H9 (cell line): ENCODE results near the gene FAM227B. TPM values are rescaled to one million over a fixed set of nuclear protein-coding genes. Genes with fewer than 3 reads are reported as not detected.

Experiments used
- DNase-seq: peaks from one replicate; pipeline ENCODE4 v3.0.0-alpha.2; 2017
- H2AFZ ChIP-seq: one replicate; pipeline ENCODE4 v1.6.1; 2013; ENCODE audit warnings: mild to moderate bottlenecking, low read length, control low read depth, moderate library complexity
- H2AK5ac ChIP-seq: 2 replicates; pipeline ENCODE4 v1.6.1; 2013; ENCODE audit warnings: low read length, control low read depth, mixed read lengths; ENCODE audit not compliant: insufficient read length
- H2BK120ac ChIP-seq: one replicate; pipeline ENCODE4 v1.6.1; 2013; ENCODE audit warnings: low read depth, mild to moderate bottlenecking, low read length, control low read depth, inconsistent platforms; ENCODE audit not compliant: poor library complexity, severe bottlenecking
- H2BK12ac ChIP-seq: 2 replicates; pipeline ENCODE4 v1.6.1; 2013; ENCODE audit warnings: low read length, control low read depth, mixed read lengths, low read depth; ENCODE audit not compliant: insufficient read length
- H2BK15ac ChIP-seq: 2 replicates; pipeline ENCODE4 v1.6.1; 2013; ENCODE audit warnings: low read depth, low read length, control low read depth
- H2BK20ac ChIP-seq: one replicate; pipeline ENCODE4 v1.6.1; 2013; ENCODE audit warnings: low read depth, mild to moderate bottlenecking, low read length, control low read depth, inconsistent platforms; ENCODE audit not compliant: poor library complexity, severe bottlenecking
- H2BK5ac ChIP-seq: 2 replicates; pipeline ENCODE4 v1.6.1; 2013; ENCODE audit warnings: low read length, control low read depth, mixed read lengths; ENCODE audit not compliant: insufficient read length
- H3K14ac ChIP-seq: 2 replicates; pipeline ENCODE4 v1.6.1; 2013; ENCODE audit warnings: low read length, control low read depth; ENCODE audit not compliant: insufficient read depth
- H3K18ac ChIP-seq: 2 replicates; pipeline ENCODE4 v1.6.1; 2013; ENCODE audit warnings: low read depth, mild to moderate bottlenecking, mixed read lengths, low read length, control low read depth; ENCODE audit not compliant: insufficient read length
- H3K23ac ChIP-seq: 2 replicates; pipeline ENCODE4 v1.6.1; 2013; ENCODE audit warnings: low read length, control low read depth, mixed read lengths, low read depth; ENCODE audit not compliant: insufficient read length
- H3K23me2 ChIP-seq: 2 replicates; pipeline ENCODE4 v1.6.1; 2013; ENCODE audit warnings: low read depth, mild to moderate bottlenecking, mixed read lengths, low read length, control low read depth; ENCODE audit not compliant: insufficient read length, poor library complexity, severe bottlenecking
- H3K27ac ChIP-seq: 2 replicates; pipeline ENCODE4 v1.5.1; 2013; ENCODE audit warnings: low read length, control low read depth, mixed read lengths, low read depth; ENCODE audit not compliant: insufficient read length
- H3K27me3 ChIP-seq: 2 replicates; pipeline ENCODE4 v1.6.1; 2013; ENCODE audit warnings: low read length, control low read depth, inconsistent platforms; ENCODE audit not compliant: insufficient read depth
- H3K4ac ChIP-seq: 2 replicates; pipeline ENCODE4 v1.6.1; 2013; ENCODE audit warnings: low read depth, mild to moderate bottlenecking, control low read depth, inconsistent platforms, low read length, moderate library complexity
- H3K4me1 ChIP-seq: 2 replicates; pipeline ENCODE4 v1.6.1; 2013; ENCODE audit warnings: low read length, control low read depth, inconsistent platforms; ENCODE audit not compliant: insufficient read depth
- H3K4me2 ChIP-seq: 2 replicates; pipeline ENCODE4 v1.6.1; 2013; ENCODE audit warnings: low read length, control low read depth, mixed read lengths; ENCODE audit not compliant: insufficient read length, insufficient read depth
- H3K56ac ChIP-seq: 2 replicates; pipeline ENCODE4 v1.6.1; 2013; ENCODE audit warnings: low read depth, mild to moderate bottlenecking, mixed read lengths, low read length, control low read depth; ENCODE audit not compliant: insufficient read length
- H3K79me1 ChIP-seq: 2 replicates; pipeline ENCODE4 v1.6.1; 2013; ENCODE audit warnings: low read depth, mild to moderate bottlenecking, moderate library complexity, low read length, control low read depth, inconsistent platforms; ENCODE audit not compliant: insufficient read depth, poor library complexity, severe bottlenecking
- H3K79me2 ChIP-seq: 2 replicates; pipeline ENCODE4 v1.6.1; 2013; ENCODE audit warnings: low read length, control low read depth, inconsistent platforms; ENCODE audit not compliant: insufficient read depth
- H3K9ac ChIP-seq: 2 replicates; pipeline ENCODE4 v1.6.1; 2013; ENCODE audit warnings: low read length, control low read depth, mixed read lengths; ENCODE audit not compliant: insufficient read length; ENCODE audit errors: extremely low read depth
- H3K9me3 ChIP-seq: one replicate; pipeline ENCODE4 v1.6.1; 2013; ENCODE audit warnings: low read depth, low read length, inconsistent platforms; ENCODE audit not compliant: control insufficient read depth
- H3T11ph ChIP-seq: one replicate; pipeline ENCODE4 v1.6.1; 2013; ENCODE audit warnings: mild to moderate bottlenecking, low read length, control low read depth, inconsistent platforms
- H4K20me1 ChIP-seq: one replicate; pipeline ENCODE4 v1.6.1; 2013; ENCODE audit not compliant: control insufficient read depth, insufficient read length, insufficient read depth
- H4K5ac ChIP-seq: 2 replicates; pipeline ENCODE4 v1.6.1; 2013; ENCODE audit warnings: low read depth, mild to moderate bottlenecking, mixed read lengths, low read length, control low read depth; ENCODE audit not compliant: insufficient read length
- H4K8ac ChIP-seq: replicated peaks from 2 replicates; pipeline ENCODE4 v1.6.1; 2013; ENCODE audit warnings: low read length, control low read depth, mixed read lengths, low read depth; ENCODE audit not compliant: insufficient read length
- H4K91ac ChIP-seq: 2 replicates; pipeline ENCODE4 v1.6.1; 2013; ENCODE audit warnings: low read depth, mild to moderate bottlenecking, moderate library complexity, mixed read lengths, low read length, control low read depth; ENCODE audit not compliant: insufficient read length
- H3K27ac Mint-ChIP-seq, 3 experiments: 2 replicates in 2 of 3; 3 replicates in 1 of 3; pipeline ENCODE4 v1.8.0; 2020 to 2021; ENCODE audit warnings: mixed read lengths in 3 of 3, mild to moderate bottlenecking in 1 of 3, moderate library complexity in 1 of 3
- H3K27me3 Mint-ChIP-seq: 2 replicates; pipeline ENCODE4 v1.8.0; 2021; ENCODE audit warnings: low read depth, mild to moderate bottlenecking, moderate library complexity, mixed read lengths
- H3K36me3 Mint-ChIP-seq, 3 experiments: 2 replicates in 2 of 3; 3 replicates in 1 of 3; pipeline ENCODE4 v1.8.0; 2020 to 2021; ENCODE audit warnings: low read depth in 3 of 3, mixed read lengths in 3 of 3; ENCODE audit not compliant: insufficient read depth in 1 of 3
- H3K4me1 Mint-ChIP-seq, 2 experiments: 2 replicates each; pipeline ENCODE4 v1.8.0; 2020; ENCODE audit warnings: mixed read lengths in 2 of 2
- H3K4me3 Mint-ChIP-seq, 2 experiments: 2 replicates in 1 of 2; 3 replicates in 1 of 2; pipeline ENCODE4 v1.8.0; 2020 to 2021; ENCODE audit warnings: mild to moderate bottlenecking in 2 of 2, mixed read lengths in 2 of 2, moderate library complexity in 1 of 2
- H3K9me3 Mint-ChIP-seq, 2 experiments: 2 replicates in 1 of 2; 3 replicates in 1 of 2; pipeline ENCODE4 v1.8.0; 2020; ENCODE audit warnings: mild to moderate bottlenecking in 2 of 2, mixed read lengths in 2 of 2, moderate library complexity in 1 of 2
- CTCF ChIP-seq: fragments of 200-600 bp; sonication (generic); conservative IDR thresholded peaks from 3 replicates; pipeline ENCODE4 v1.8.0; 2021; ENCODE audit warnings: antibody characterized with exemption, mild to moderate bottlenecking
- WGBS: extraction: QIAGEN DNeasy Blood & Tissue Kit; methylation state at CpG from one replicate; pipeline ENCODE4 v1.1.7; 2013; ENCODE audit warnings: missing lambda C conversion rate, low lambda C conversion rate, mixed read lengths; ENCODE audit not compliant: insufficient read length; ENCODE audit errors: extremely low coverage; 5-methylcytosine and 5-hydroxymethylcytosine counted together
- total RNA-seq: library from RNA; stranded (reverse); gene quantifications from 2 replicates; pipeline ENCODE4 v1.2.1, GENCODE V29; 2021

FAM227B gene
- total RNA-seq, 1 experiment from 2014 or later, result 5.5 TPM

- no peak overlapping the region for H3K56ac ChIP-seq
- H3K27me3 ChIP-seq, result no peaks in the 10 kb centered on the region
- no peak overlapping the region for H2BK5ac ChIP-seq
- no peak overlapping the region for H3K27ac ChIP-seq
- H3K79me2 ChIP-seq, result no peaks in the 10 kb centered on the region
- H3K9me3 ChIP-seq, result no peaks in the 10 kb centered on the region
- no peak overlapping the region for H3K9ac ChIP-seq
- H2BK120ac ChIP-seq, result no peak overlapping the region
- H4K91ac ChIP-seq, result no peak overlapping the region
- no peak overlapping the region for H3K23ac ChIP-seq
- no peak overlapping the region for H3K18ac ChIP-seq
- H2AK5ac ChIP-seq, result no peak overlapping the region
- H3K4me2 ChIP-seq, result no peak overlapping the region
- H2AFZ ChIP-seq, result no peak overlapping the region
- H4K5ac ChIP-seq, result no peak overlapping the region
- no peak overlapping the region for H3K4ac ChIP-seq
- no peak overlapping the region for H3K14ac ChIP-seq
- H3K4me1 ChIP-seq, result no peaks in the 10 kb centered on the region; the same call in 1 of the 2 replicates
- no peak overlapping the region for H3T11ph ChIP-seq
- H3K4me3 Mint-ChIP-seq, result no peak overlapping the region
- H2BK20ac ChIP-seq, result no peak overlapping the region
- H3K9me3 Mint-ChIP-seq, result peaks cover 8 to 12% of the 10 kb centered on the region in 2 experiments
- WGBS, result no CpG with 5 or more reads among the region's 2 CpGs
- H3K23me2 ChIP-seq, result no peaks in the 10 kb centered on the region
- H3K79me1 ChIP-seq, result no peaks in the 10 kb centered on the region
- no peak overlapping the region for H3K27ac Mint-ChIP-seq
- H2BK12ac ChIP-seq, result no peak overlapping the region
- DNase-seq, result no peak
- no peaks in the 10 kb centered on the region for H3K27me3 Mint-ChIP-seq
- H2BK15ac ChIP-seq, result no peak overlapping the region
- H4K20me1 ChIP-seq, result no peaks in the 10 kb centered on the region
- peaks cover 0 to 13% (median 0%) of the 10 kb centered on the region in 3 experiments; a peak in 2 of 7 replicates for H3K36me3 Mint-ChIP-seq
- peaks cover 2% of the 10 kb centered on the region in 2 experiments for H3K4me1 Mint-ChIP-seq
- TF ChIP-seq CTCF, result no peak
- H4K8ac ChIP-seq, result no peak overlapping the region
Measured at GRCh38 chr15:49605588-49605987, 15.0 kb downstream of the FAM227B start.
